GM23248 (cell line): ENCODE data around the gene LINC00237.

Source experiments
- EZH2 ChIP-seq: fragments of 200-600 bp; sonication (generic); IDR thresholded peaks from 2 replicates; pipeline ENCODE4 v1.6.1; 2018; ENCODE audit warnings: antibody characterized with exemption, mild to moderate bottlenecking; ENCODE audit not compliant: insufficient read depth, poor library complexity, severe bottlenecking
- EZH2phosphoT487 ChIP-seq: fragments of 200-600 bp; sonication (generic); IDR thresholded peaks from 2 replicates; pipeline ENCODE4 v1.6.1; 2018; ENCODE audit warnings: antibody characterized with exemption, moderate library complexity, mild to moderate bottlenecking, low read depth; ENCODE audit not compliant: insufficient read depth

DNA sequence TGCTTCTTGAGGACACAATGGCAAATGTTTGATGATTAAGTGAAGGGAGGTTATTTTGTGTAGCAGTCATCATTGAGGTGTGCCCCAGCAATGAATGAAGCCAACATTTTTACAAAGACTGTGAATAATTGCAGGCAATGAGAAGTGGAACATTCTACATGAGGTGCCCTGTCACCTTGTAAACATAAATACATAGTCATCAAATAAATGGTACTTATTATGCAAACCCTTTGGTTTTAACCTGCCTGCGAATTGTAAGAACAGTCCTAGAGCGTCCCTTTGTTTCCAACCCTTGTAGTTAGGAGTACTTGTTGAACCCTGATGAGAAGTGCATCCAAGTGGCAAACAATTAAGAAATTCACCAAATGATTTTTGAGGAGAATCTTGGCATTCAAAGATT is 12.6 kb upstream of the LINC00237 start:
- no peak for TF ChIP-seq EZH2phosphoT487
- no peak for TF ChIP-seq EZH2
